Measurements from ENCODE around the gene NACA2.

NACA2 gene

GRCh38 chr17:61618950-61619349 is 27.9 kb upstream of the NACA2 start:
- WGBS: no CpG with 5 or more reads among the region's 1 CpG
- Histone ChIP-seq H3K18ac (ENCODE audit: low read depth in 1 of 2, low read length in 2 of 2) (no peak overlapping the region), H3K14ac (ENCODE audit: low read length in 2 of 2) (no peak overlapping the region), H4K8ac (ENCODE audit: low read length) (no peak overlapping the region), H2BK15ac (ENCODE audit: low read depth, poor library complexity, severe bottlenecking) (no peak overlapping the region), H2BK5ac (ENCODE audit: low read depth, low read length, poor library complexity, severe bottlenecking) (no peak overlapping the region), H3K4me2 (ENCODE audit: low read length, poor library complexity, severe bottlenecking) (no peak overlapping the region), H2AK5ac (ENCODE audit: low read length, severe bottlenecking) (no peak overlapping the region), H3K9me3 (ENCODE audit: control insufficient read depth, low read length) (peaks cover 57% of the 10 kb centered on the region), H3K4me1 (ENCODE audit: control insufficient read depth, insufficient read depth, low read depth, low read length) (no peaks in the 10 kb centered on the region), H3K4me3 (ENCODE audit: insufficient read depth in 1 of 2, low read depth in 1 of 2, low read length in 2 of 2) (no peak overlapping the region), H2BK120ac (ENCODE audit: low read depth, low read length) (no peak overlapping the region), H4K91ac (ENCODE audit: low read length) (no peak overlapping the region), H3K9ac (ENCODE audit: low read length) (no peak overlapping the region), H3K27ac (ENCODE audit: low read length, poor library complexity, severe bottlenecking) (no peak overlapping the region), H2BK12ac (ENCODE audit: low read length in 2 of 2) (no peak overlapping the region), H3K4ac (ENCODE audit: low read depth in 1 of 2, low read length in 2 of 2) (no peak overlapping the region), H3K79me1 (replicated peaks; ENCODE audit: low read length, poor library complexity, severe bottlenecking) (no peaks in the 10 kb centered on the region), H3K36me3 (ENCODE audit: control insufficient read depth in 1 of 2, insufficient read depth in 2 of 2, low read depth in 1 of 2, low read length in 2 of 2) (no peaks in the 10 kb centered on the region), H2AFZ (ENCODE audit: low read depth, low read length) (no peak overlapping the region), H3K23ac (ENCODE audit: low read length in 2 of 2) (no peak overlapping the region), H3K27me3 (ENCODE audit: control insufficient read depth in 1 of 2, insufficient read depth in 1 of 2, low read length in 2 of 2) (peaks cover 0 to 22% of the 10 kb centered on the region in 2 experiments)
- no peak for DNase-seq

DNA sequence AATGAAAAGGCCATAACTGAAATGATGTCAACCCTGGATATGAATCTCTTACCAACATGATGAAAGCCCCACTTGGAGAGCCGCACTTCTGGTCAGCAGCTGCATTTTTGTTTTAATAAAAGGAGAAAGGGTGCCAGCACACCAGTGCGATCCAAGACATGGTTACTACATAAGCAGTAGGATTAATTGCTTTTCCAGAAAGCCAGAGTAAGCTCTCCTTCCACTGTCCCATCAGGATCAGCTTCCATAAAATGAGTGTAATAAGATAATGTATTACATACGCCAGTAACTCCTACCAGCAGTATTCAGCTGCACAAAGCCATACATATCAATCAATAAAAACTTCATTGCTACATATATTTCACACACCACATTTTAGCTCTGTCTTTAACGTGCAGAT is 26.3 kb upstream of the NACA2 start:
- H3K18ac ChIP-seq (ENCODE audit: low read depth in 1 of 2, low read length in 2 of 2): no peak overlapping the region
- H3K23ac ChIP-seq (ENCODE audit: low read length in 2 of 2): no peak overlapping the region
- DNase-seq: no peak
- H2BK12ac ChIP-seq (ENCODE audit: low read length in 2 of 2): no peak overlapping the region
- peaks cover 51% of the 10 kb centered on the region for H3K9me3 ChIP-seq (ENCODE audit: control insufficient read depth, low read length)
- no peak overlapping the region for H2AFZ ChIP-seq (ENCODE audit: low read depth, low read length)
- H3K9ac ChIP-seq (ENCODE audit: low read length): no peak overlapping the region
- no peak overlapping the region for H4K91ac ChIP-seq (ENCODE audit: low read length)
- H3K4me2 ChIP-seq (ENCODE audit: low read length, poor library complexity, severe bottlenecking): no peak overlapping the region
- no peak overlapping the region for H2BK5ac ChIP-seq (ENCODE audit: low read depth, low read length, poor library complexity, severe bottlenecking)
- H4K8ac ChIP-seq (ENCODE audit: low read length): no peak overlapping the region
- H3K27me3 ChIP-seq (ENCODE audit: control insufficient read depth in 1 of 2, insufficient read depth in 1 of 2, low read length in 2 of 2): peaks cover 0 to 26% of the 10 kb centered on the region in 2 experiments
- H3K4me1 ChIP-seq (ENCODE audit: control insufficient read depth, insufficient read depth, low read depth, low read length): no peaks in the 10 kb centered on the region
- no peak overlapping the region for H3K4ac ChIP-seq (ENCODE audit: low read depth in 1 of 2, low read length in 2 of 2)
- H3K79me1 ChIP-seq (replicated peaks; ENCODE audit: low read length, poor library complexity, severe bottlenecking): no peaks in the 10 kb centered on the region
- H3K4me3 ChIP-seq (ENCODE audit: insufficient read depth in 1 of 2, low read depth in 1 of 2, low read length in 2 of 2): no peak overlapping the region
- H2BK120ac ChIP-seq (ENCODE audit: low read depth, low read length): no peak overlapping the region
- no peak overlapping the region for H3K14ac ChIP-seq (ENCODE audit: low read length in 2 of 2)
- no peak overlapping the region for H3K27ac ChIP-seq (ENCODE audit: low read length, poor library complexity, severe bottlenecking)
- 93% methylated on average over 2 of the region's 4 CpGs for WGBS
- no peak overlapping the region for H2BK15ac ChIP-seq (ENCODE audit: low read depth, poor library complexity, severe bottlenecking)
- no peaks in the 10 kb centered on the region for H3K36me3 ChIP-seq (ENCODE audit: control insufficient read depth in 1 of 2, insufficient read depth in 2 of 2, low read depth in 1 of 2, low read length in 2 of 2)
- H2AK5ac ChIP-seq (ENCODE audit: low read length, severe bottlenecking): no peak overlapping the region

GRCh38 chr17:61616783-61617182 is 25.8 kb upstream of the NACA2 start:
- Histone ChIP-seq H4K8ac (ENCODE audit: low read length) (no peak overlapping the region), H3K23ac (ENCODE audit: low read length in 2 of 2) (no peak overlapping the region), H2BK12ac (ENCODE audit: low read length in 2 of 2) (no peak overlapping the region), H3K4me3 (ENCODE audit: insufficient read depth in 1 of 2, low read depth in 1 of 2, low read length in 2 of 2) (no peak overlapping the region), H3K9me3 (ENCODE audit: control insufficient read depth, low read length) (peaks cover 46% of the 10 kb centered on the region), H3K9ac (ENCODE audit: low read length) (no peak overlapping the region), H2BK120ac (ENCODE audit: low read depth, low read length) (no peak overlapping the region), H2BK5ac (ENCODE audit: low read depth, low read length, poor library complexity, severe bottlenecking) (no peak overlapping the region), H3K4ac (ENCODE audit: low read depth in 1 of 2, low read length in 2 of 2) (no peak overlapping the region), H3K36me3 (ENCODE audit: control insufficient read depth in 1 of 2, insufficient read depth in 2 of 2, low read depth in 1 of 2, low read length in 2 of 2) (no peaks in the 10 kb centered on the region), H2AFZ (ENCODE audit: low read depth, low read length) (no peak overlapping the region), H3K18ac (ENCODE audit: low read depth in 1 of 2, low read length in 2 of 2) (no peak overlapping the region), H3K14ac (ENCODE audit: low read length in 2 of 2) (no peak overlapping the region), H3K4me2 (ENCODE audit: low read length, poor library complexity, severe bottlenecking) (no peak overlapping the region), H2AK5ac (ENCODE audit: low read length, severe bottlenecking) (no peak overlapping the region), H3K79me1 (replicated peaks; ENCODE audit: low read length, poor library complexity, severe bottlenecking) (no peaks in the 10 kb centered on the region), H3K27ac (ENCODE audit: low read length, poor library complexity, severe bottlenecking) (no peak overlapping the region), H3K4me1 (ENCODE audit: control insufficient read depth, insufficient read depth, low read depth, low read length) (no peaks in the 10 kb centered on the region), H4K91ac (ENCODE audit: low read length) (no peak overlapping the region), H3K27me3 (ENCODE audit: control insufficient read depth in 1 of 2, insufficient read depth in 1 of 2, low read length in 2 of 2) (peaks cover 0 to 30% of the 10 kb centered on the region in 2 experiments), H2BK15ac (ENCODE audit: low read depth, poor library complexity, severe bottlenecking) (no peak overlapping the region)
- no peak for DNase-seq
- WGBS: no CpG with 5 or more reads among the region's 1 CpG

GRCh38 chr17:61614219-61614618 is 23.2 kb upstream of the NACA2 start:
- peaks cover 0 to 34% of the 10 kb centered on the region in 2 experiments for H3K27me3 ChIP-seq (ENCODE audit: control insufficient read depth in 1 of 2, insufficient read depth in 1 of 2, low read length in 2 of 2)
- H3K27ac ChIP-seq (ENCODE audit: low read length, poor library complexity, severe bottlenecking): no peak overlapping the region
- no peak overlapping the region for H3K23ac ChIP-seq (ENCODE audit: low read length in 2 of 2)
- H2BK5ac ChIP-seq (ENCODE audit: low read depth, low read length, poor library complexity, severe bottlenecking): no peak overlapping the region
- no peak overlapping the region for H2BK15ac ChIP-seq (ENCODE audit: low read depth, poor library complexity, severe bottlenecking)
- no peak overlapping the region for H2AFZ ChIP-seq (ENCODE audit: low read depth, low read length)
- H3K14ac ChIP-seq (ENCODE audit: low read length in 2 of 2): no peak overlapping the region
- no peak overlapping the region for H3K18ac ChIP-seq (ENCODE audit: low read depth in 1 of 2, low read length in 2 of 2)
- H2BK12ac ChIP-seq (ENCODE audit: low read length in 2 of 2): no peak overlapping the region
- H3K9me3 ChIP-seq (ENCODE audit: control insufficient read depth, low read length): peaks cover 23% of the 10 kb centered on the region
- H3K4ac ChIP-seq (ENCODE audit: low read depth in 1 of 2, low read length in 2 of 2): no peak overlapping the region
- H3K4me2 ChIP-seq (ENCODE audit: low read length, poor library complexity, severe bottlenecking): no peak overlapping the region
- H3K4me1 ChIP-seq (ENCODE audit: control insufficient read depth, insufficient read depth, low read depth, low read length): no peaks in the 10 kb centered on the region
- H3K9ac ChIP-seq (ENCODE audit: low read length): no peak overlapping the region
- H2BK120ac ChIP-seq (ENCODE audit: low read depth, low read length): no peak overlapping the region
- H3K36me3 ChIP-seq (ENCODE audit: control insufficient read depth in 1 of 2, insufficient read depth in 2 of 2, low read depth in 1 of 2, low read length in 2 of 2): no peaks in the 10 kb centered on the region
- no peak for DNase-seq
- no peak overlapping the region for H4K8ac ChIP-seq (ENCODE audit: low read length)
- no peak overlapping the region for H2AK5ac ChIP-seq (ENCODE audit: low read length, severe bottlenecking)
- no peak overlapping the region for H4K91ac ChIP-seq (ENCODE audit: low read length)
- H3K4me3 ChIP-seq (ENCODE audit: insufficient read depth in 1 of 2, low read depth in 1 of 2, low read length in 2 of 2): no peak overlapping the region
- H3K79me1 ChIP-seq (replicated peaks; ENCODE audit: low read length, poor library complexity, severe bottlenecking): no peaks in the 10 kb centered on the region

Measured in mesenchymal stem cell (in vitro differentiated cells and primary cell).